Spleen (tissue), 11 donors: Measurements from ENCODE around the gene KLHL6. TPM values are rescaled to one million over a fixed set of nuclear protein-coding genes. Genes with fewer than 3 reads are reported as not detected.
A peak's percentile ranks its signal among the peaks of the same experiment; 100 is the strongest.

Experiments used
- DNase-seq: peaks from one replicate; pipeline ENCODE4 v3.0.0-alpha.2; 2020
- H3K27ac ChIP-seq, 8 donors: fragments of 200-600 bp; sonication (generic) in 7 of 8; 1 replicate in 4 of 8; 2 replicates in 4 of 8; pipeline versions ENCODE4 v1.5.0 to v1.8.0; 2016 to 2021; ENCODE audit warnings: inconsistent platforms in 4 of 8, mild to moderate bottlenecking in 4 of 8, moderate library complexity in 1 of 8
- H3K27me3 ChIP-seq, 7 donors: fragments of 200-600 bp; sonication (generic) in 6 of 7; replicated peaks in 1 of 7; 1 replicate in 4 of 7; 2 replicates in 3 of 7; pipeline versions ENCODE4 v1.5.0 to v1.8.0; 2016 to 2021; ENCODE audit warnings: inconsistent platforms in 3 of 7, mild to moderate bottlenecking in 1 of 7
- H3K36me3 ChIP-seq, 6 donors: fragments of 200-600 bp; sonication (generic) in 5 of 6; 1 replicate in 4 of 6; 2 replicates in 2 of 6; pipeline versions ENCODE4 v1.5.0 to v1.8.0; 2016 to 2021; ENCODE audit warnings: inconsistent platforms in 2 of 6
- H3K4me1 ChIP-seq, 6 donors: fragments of 200-600 bp; sonication (generic) in 5 of 6; 1 replicate in 3 of 6; 2 replicates in 3 of 6; pipeline versions ENCODE4 v1.5.0 to v1.8.0; 2016 to 2021; ENCODE audit warnings: inconsistent platforms in 3 of 6
- H3K4me3 ChIP-seq, 8 donors: fragments of 200-600 bp; sonication (generic) in 7 of 8; 1 replicate in 4 of 8; 2 replicates in 4 of 8; pipeline versions ENCODE4 v1.5.0 to v1.8.0; 2016 to 2021; ENCODE audit warnings: inconsistent platforms in 4 of 8, mild to moderate bottlenecking in 4 of 8, moderate library complexity in 2 of 8
- H3K9me3 ChIP-seq, 8 donors: fragments of 200-600 bp; sonication (generic) in 7 of 8; 1 replicate in 4 of 8; 2 replicates in 4 of 8; pipeline versions ENCODE4 v1.5.0 to v1.8.0; 2016 to 2021; ENCODE audit warnings: inconsistent platforms in 4 of 8
- CTCF ChIP-seq, 11 experiments: fragments of 200-600 bp in 7 of 11; fragments of 450-650 bp in 4 of 11; sonication (generic) in 4 of 11; IDR thresholded peaks in 8 of 11; conservative IDR thresholded peaks in 3 of 11; 1 replicate in 7 of 11; 2 replicates in 4 of 11; pipeline versions ENCODE4 v1.4.0 to v1.8.0; 2016 to 2021; ENCODE audit warnings: antibody characterized with exemption in 11 of 11, inconsistent platforms in 4 of 11, mild to moderate bottlenecking in 1 of 11
- POLR2A ChIP-seq, 3 donors: fragments of 450-650 bp; IDR thresholded peaks; one replicate each; pipeline ENCODE4 v1.5.1; 2017; ENCODE audit warnings: antibody characterized with exemption in 3 of 3, mild to moderate bottlenecking in 1 of 3
- POLR2AphosphoS5 ChIP-seq, 3 donors: sonication (generic); formaldehyde crosslinking; IDR thresholded peaks; one replicate each; pipeline ENCODE4 v1.5.1; 2017; ENCODE audit warnings: antibody characterized with exemption in 3 of 3
- WGBS, 5 donors: extraction: QIAGEN DNeasy Blood & Tissue Kit in 3 of 5; methylation state at CpG; one replicate each; pipeline versions ENCODE4 v1.1.5 to v1.1.7; 2013 to 2018; 5-methylcytosine and 5-hydroxymethylcytosine counted together
- intact Hi-C: fragments of 100-400 bp; cut with DNase I; formaldehyde crosslinking; loops from one replicate; pipeline ENCODE4 v1.15.0; 2023; ENCODE audit warnings: low total_unique reads
- polyA plus RNA-seq, 3 donors: library from polyadenylated mRNA; stranded (reverse); fragments of 200-250 nt; gene quantifications; one replicate each; pipeline ENCODE4 v1.2.1, GENCODE V29; 2013
- total RNA-seq, 7 donors: library from RNA; depleted of rRNA in 3 of 7; stranded (reverse); fragments of >200 nt in 3 of 7; fragmentation: NEBNext Ultra II Directional in 4 of 7; extraction: Animal tissue kit (Norgen Biotek cat#: 25700) in 4 of 7; gene quantifications; one replicate each; pipeline versions ENCODE4 v1.1.0 to v1.2.1, GENCODE V29; 2016 to 2021
- donor health status: healthy with polysubstance abuse.
- donor health status: DM: no; HTN: no; CAD: no; lungs with moderate emphysema.
- donor health status: DM: no; HTN: no; CAD: no.
- donor health status: Bipolar disorder and iron deficiency.
- donor health status: healthy.
- donor health status: DM: no; HTN: no; CAD: no.
- donor health status: DM: yes; HTN: yes; CAD: no.

The KLHL6 gene
- total and polyA plus RNA-seq, 10 donors: 10.8 to 51.8 (median 33.0) TPM

- intact Hi-C loops: no loop called here
- Histone ChIP-seq H3K27me3 (peaks cover 0 to 25% (median 0%) of the 10 kb centered on the region in 7 donors), H3K36me3 (no peaks in the 10 kb centered on the region), H3K27ac (no peak overlapping the region), H3K4me1 (peaks cover 8 to 54% (median 22%) of the 10 kb centered on the region in 6 donors), H3K4me3 (no peak overlapping the region), H3K9me3 (no peaks in the 10 kb centered on the region)
- TF ChIP-seq POLR2AphosphoS5 (IDR thresholded peaks at IDR 0.05) (no peak), POLR2A (IDR thresholded peaks at IDR 0.05) (no peak), CTCF (IDR thresholded peaks at IDR 0.05 in 8 of 11, conservative IDR thresholded peaks at IDR 0.05 in 3 of 11) (no peak)
- DNase-seq: no peak
- WGBS, 5 donors: 91 to 97% (median 92%) methylated on average over 3 of the region's 3 CpGs
Observed at GRCh38 chr3:183581496-183582155, 26.1 kb upstream of the KLHL6 start.

GRCh38 chr3:183579967-183580900 lies 24.7 kb upstream of the KLHL6 start:
- no peak for TF ChIP-seq CTCF (IDR thresholded peaks at IDR 0.05 in 8 of 11, conservative IDR thresholded peaks at IDR 0.05 in 3 of 11)
- TF ChIP-seq POLR2AphosphoS5 (IDR thresholded peaks at IDR 0.05): peak in 1 of 3 donors; percentile 11
- Histone ChIP-seq H3K36me3 (no peaks in the 10 kb centered on the region), H3K27me3 (peaks cover 0 to 37% (median 0%) of the 10 kb centered on the region in 7 donors), H3K9me3 (no peaks in the 10 kb centered on the region), H3K4me3 (peak overlapping the region in 2 of 8 donors; percentile 3 to 42), H3K27ac (peak overlapping the region in 3 of 8 donors; percentile 20 to 34 (median 34)), H3K4me1 (peaks cover 3 to 52% (median 21%) of the 10 kb centered on the region in 6 donors)
- no peak for DNase-seq
- intact Hi-C loops: no loop called here
- 63 to 72% (median 64%) methylated on average over 17 of the region's 17 CpGs for WGBS, 5 donors

GRCh38 chr3:183578179-183578578 lies 22.7 kb upstream of the KLHL6 start:
- no peaks in the 10 kb centered on the region for H3K36me3 ChIP-seq
- intact Hi-C loops: no loop called here
- H3K9me3 ChIP-seq: no peaks in the 10 kb centered on the region
- peaks cover 3 to 38% (median 9%) of the 10 kb centered on the region in 6 donors for H3K4me1 ChIP-seq
- peaks cover 0 to 45% (median 0%) of the 10 kb centered on the region in 7 donors for H3K27me3 ChIP-seq
- 59 to 86% (median 72%) methylated on average over 3 of the region's 3 CpGs for WGBS, 5 donors
- no peak for DNase-seq
- no peak overlapping the region for H3K4me3 ChIP-seq
- no peak overlapping the region for H3K27ac ChIP-seq
- TF ChIP-seq POLR2A (IDR thresholded peaks at IDR 0.05) (no peak), POLR2AphosphoS5 (IDR thresholded peaks at IDR 0.05) (no peak), CTCF (IDR thresholded peaks at IDR 0.05 in 8 of 11, conservative IDR thresholded peaks at IDR 0.05 in 3 of 11) (no peak)

- Histone ChIP-seq H3K4me3 (no peak overlapping the region), H3K27me3 (peaks cover 0 to 45% (median 0%) of the 10 kb centered on the region in 7 donors), H3K27ac (no peak overlapping the region), H3K4me1 (peaks cover 0 to 38% (median 7%) of the 10 kb centered on the region in 6 donors), H3K9me3 (no peaks in the 10 kb centered on the region), H3K36me3 (no peaks in the 10 kb centered on the region)
- DNase-seq: no peak
- intact Hi-C loops: no loop called here
- WGBS, 5 donors: 75 to 91% (median 85%) methylated on average over 3 of the region's 3 CpGs
- no peak for TF ChIP-seq POLR2A (IDR thresholded peaks at IDR 0.05)
- no peak for TF ChIP-seq POLR2AphosphoS5 (IDR thresholded peaks at IDR 0.05)
- TF ChIP-seq CTCF (IDR thresholded peaks at IDR 0.05 in 8 of 11, conservative IDR thresholded peaks at IDR 0.05 in 3 of 11): no peak
Observed at GRCh38 chr3:183577346-183577745, 21.8 kb upstream of the KLHL6 start.
